Natural killer cell (primary cell): ENCODE measurements around the gene RAB27A. TPM values are rescaled to one million over a fixed set of nuclear protein-coding genes. Genes with fewer than 3 reads are reported as not detected.

Experiments used
- ATAC-seq, 3 donors: fragments of 150-1000 bp in 2 of 3; fragments of 200-7000 bp in 1 of 3; cut with Tn5 transposase; 1 replicate in 1 of 3; 2 replicates in 2 of 3; pipeline ENCODE4 v1.10.0; 2021; ENCODE audit warnings: mild to moderate bottlenecking in 2 of 3, moderate library complexity in 2 of 3
- DNase-seq, 2 donors: peaks; one replicate each; pipeline versions ENCODE4 v3.0.0 to v3.0.0-alpha.2; 2013 to 2021; ENCODE audit warnings: mixed read lengths in 1 of 2
- H3K27ac ChIP-seq: one replicate; pipeline ENCODE4 v1.5.1; 2013; ENCODE audit warnings: mild to moderate bottlenecking, low read length
- H3K27me3 ChIP-seq: one replicate; pipeline ENCODE4 v1.6.1; 2013; ENCODE audit warnings: low read length; ENCODE audit not compliant: control insufficient read depth, insufficient read depth
- H3K36me3 ChIP-seq: one replicate; pipeline ENCODE4 v1.6.1; 2013; ENCODE audit warnings: low read length; ENCODE audit not compliant: control insufficient read depth, insufficient read depth
- H3K4me1 ChIP-seq: one replicate; pipeline ENCODE4 v1.6.1; 2013; ENCODE audit warnings: low read length; ENCODE audit not compliant: control insufficient read depth, insufficient read depth
- H3K4me3 ChIP-seq: one replicate; pipeline ENCODE4 v1.5.1; 2013; ENCODE audit warnings: low read length
- H3K9me3 ChIP-seq: one replicate; pipeline ENCODE4 v1.6.1; 2013; ENCODE audit warnings: low read length; ENCODE audit not compliant: control insufficient read depth, insufficient read depth
- H3K27ac Mint-ChIP-seq, 2 donors: one replicate each; pipeline ENCODE4 v1.8.0; 2022; ENCODE audit warnings: mild to moderate bottlenecking in 2 of 2, mixed read lengths in 2 of 2, moderate library complexity in 1 of 2
- H3K27me3 Mint-ChIP-seq, 2 donors: one replicate each; pipeline ENCODE4 v1.8.0; 2022; ENCODE audit warnings: low read depth in 2 of 2, mixed read lengths in 2 of 2
- H3K36me3 Mint-ChIP-seq: one replicate; pipeline ENCODE4 v1.8.0; 2022; ENCODE audit warnings: mixed read lengths
- H3K4me1 Mint-ChIP-seq, 2 donors: one replicate each; pipeline ENCODE4 v1.8.0; 2022; ENCODE audit warnings: mixed read lengths in 2 of 2
- H3K4me3 Mint-ChIP-seq: one replicate; pipeline ENCODE4 v1.8.0; 2022; ENCODE audit warnings: mild to moderate bottlenecking, moderate library complexity, mixed read lengths
- H3K9me3 Mint-ChIP-seq, 2 donors: one replicate each; pipeline ENCODE4 v1.8.0; 2022; ENCODE audit warnings: mixed read lengths in 2 of 2
- WGBS: methylation state at CpG from one replicate; pipeline ENCODE4 v1.1.7; 2013; ENCODE audit warnings: missing lambda C conversion rate; ENCODE audit not compliant: insufficient coverage; 5-methylcytosine and 5-hydroxymethylcytosine counted together
- intact Hi-C: fragments of 100-400 bp; cut with micrococcal nuclease; formaldehyde crosslinking; loops from one replicate; pipeline ENCODE4 v1.14.2; 2022
- total RNA-seq, 4 donors: library from RNA; stranded (reverse); fragments of 120-200 nt in 1 of 4; gene quantifications; one replicate each; pipeline versions ENCODE4 v1.2.3 to v1.2.4, GENCODE V29; 2013 to 2022
- TF ChIP-seq, protein P1 (sequence below): fragments of 200-600 bp; IDR thresholded peaks from one replicate; pipeline ENCODE4 v1.8.0; 2022; ENCODE audit warnings: antibody characterized with exemption

The RAB27A gene
- total RNA-seq, 3 donors from 2014 or later (not counting 1 experiment from before 2014, with no cell fraction given): 90.0 to 111 (median 98.1) TPM

DNA sequence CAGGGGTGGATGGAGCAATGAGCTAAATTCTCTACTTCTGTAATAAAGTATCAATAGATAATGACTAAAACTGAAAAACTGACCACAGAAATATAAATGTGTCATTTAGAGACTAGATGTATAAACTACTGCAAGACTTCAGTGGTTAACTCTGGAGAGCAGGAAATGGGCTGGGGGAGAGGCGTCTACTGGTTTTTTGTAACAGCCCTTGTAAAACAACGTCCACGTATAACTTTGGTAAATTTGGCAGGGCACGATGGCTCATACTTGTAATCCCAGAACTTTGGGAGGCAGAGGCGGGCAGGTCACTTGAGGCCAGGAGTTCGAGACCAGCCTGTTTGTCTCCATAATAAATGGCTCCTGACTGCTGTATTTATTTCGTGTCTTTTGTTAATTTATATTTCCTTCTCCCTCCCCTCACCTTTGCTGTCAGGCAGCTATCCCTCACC lies 12.5 kb downstream of the RAB27A start:
- Histone ChIP-seq H3K36me3 (no peaks in the 10 kb centered on the region), H3K27me3 (no peaks in the 10 kb centered on the region), H3K27ac (peak overlapping the region; percentile 93), H3K4me1 (peaks cover 63% of the 10 kb centered on the region), H3K4me3 (no peak overlapping the region), H3K9me3 (no peaks in the 10 kb centered on the region)
- intact Hi-C loops: no loop called here
- Mint-ChIP-seq H3K9me3 (no peaks in the 10 kb centered on the region), H3K27ac (peak overlapping the region; percentile 93 to 99), H3K4me3 (peak overlapping the region; percentile 90), H3K4me1 (peaks cover 86 to 87% of the 10 kb centered on the region in 2 donors), H3K27me3 (no peaks in the 10 kb centered on the region), H3K36me3 (no peaks in the 10 kb centered on the region)
- TF ChIP-seq, protein P1, sequence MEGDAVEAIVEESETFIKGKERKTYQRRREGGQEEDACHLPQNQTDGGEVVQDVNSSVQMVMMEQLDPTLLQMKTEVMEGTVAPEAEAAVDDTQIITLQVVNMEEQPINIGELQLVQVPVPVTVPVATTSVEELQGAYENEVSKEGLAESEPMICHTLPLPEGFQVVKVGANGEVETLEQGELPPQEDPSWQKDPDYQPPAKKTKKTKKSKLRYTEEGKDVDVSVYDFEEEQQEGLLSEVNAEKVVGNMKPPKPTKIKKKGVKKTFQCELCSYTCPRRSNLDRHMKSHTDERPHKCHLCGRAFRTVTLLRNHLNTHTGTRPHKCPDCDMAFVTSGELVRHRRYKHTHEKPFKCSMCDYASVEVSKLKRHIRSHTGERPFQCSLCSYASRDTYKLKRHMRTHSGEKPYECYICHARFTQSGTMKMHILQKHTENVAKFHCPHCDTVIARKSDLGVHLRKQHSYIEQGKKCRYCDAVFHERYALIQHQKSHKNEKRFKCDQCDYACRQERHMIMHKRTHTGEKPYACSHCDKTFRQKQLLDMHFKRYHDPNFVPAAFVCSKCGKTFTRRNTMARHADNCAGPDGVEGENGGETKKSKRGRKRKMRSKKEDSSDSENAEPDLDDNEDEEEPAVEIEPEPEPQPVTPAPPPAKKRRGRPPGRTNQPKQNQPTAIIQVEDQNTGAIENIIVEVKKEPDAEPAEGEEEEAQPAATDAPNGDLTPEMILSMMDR: no peak
- ATAC-seq (peak; percentile 57 to 72 (median 69)), DNase-seq (peak; percentile 54 to 73)
- WGBS: 10% methylated on average over 6 of the region's 7 CpGs

DNA sequence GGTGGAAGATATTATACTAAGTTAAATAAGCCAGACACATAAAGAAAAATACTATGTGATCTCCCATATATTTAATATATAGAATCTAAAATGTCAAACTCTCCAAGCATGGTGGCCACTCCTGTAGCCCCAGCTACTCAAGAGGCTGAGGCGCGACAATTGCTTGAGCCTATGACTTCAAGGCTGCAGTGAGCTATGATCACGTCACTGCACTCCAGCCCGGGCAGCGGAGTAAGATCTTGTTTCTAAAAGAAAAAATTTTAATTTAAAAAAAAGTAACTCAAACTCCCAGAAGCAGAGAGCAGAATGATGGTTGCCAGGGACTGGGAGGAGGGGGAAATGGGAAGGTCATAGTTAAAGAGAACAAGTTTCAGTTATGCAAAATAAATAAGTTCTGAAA lies 13.3 kb downstream of the RAB27A start:
- intact Hi-C loops: no loop called here

DNA sequence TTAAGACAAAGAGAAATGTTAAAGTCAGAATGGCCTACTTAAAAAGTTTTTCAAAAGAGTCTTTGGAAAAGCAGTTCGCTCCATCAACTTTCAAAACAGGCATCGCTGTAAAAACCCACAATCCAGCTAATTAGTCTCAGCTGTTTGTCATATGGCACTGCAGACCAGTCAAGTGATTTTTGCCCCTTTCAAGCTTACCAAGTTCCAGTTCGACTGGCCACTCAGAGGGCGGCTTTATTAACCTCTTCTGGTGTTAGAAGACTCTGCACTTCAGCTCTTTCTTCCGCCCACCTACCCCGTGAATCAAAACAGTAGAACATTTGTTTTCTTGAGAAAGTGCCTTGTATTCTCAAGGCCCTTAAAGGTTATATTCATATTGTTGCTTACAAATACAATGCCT lies 19.3 kb downstream of the RAB27A start:
- TF ChIP-seq, protein P1: no peak
- H3K4me1 ChIP-seq: peaks cover 52% of the 10 kb centered on the region

More for the DNA sequence above, 13.3 kb downstream of the RAB27A start:
- Mint-ChIP-seq H3K27me3 (no peaks in the 10 kb centered on the region), H3K4me1 (peaks cover 86% of the 10 kb centered on the region in 2 donors), H3K36me3 (no peaks in the 10 kb centered on the region), H3K4me3 (peak overlapping the region; percentile 90), H3K27ac (peak overlapping the region; percentile 93 to 99), H3K9me3 (no peaks in the 10 kb centered on the region)
- Histone ChIP-seq H3K4me3 (no peak overlapping the region), H3K36me3 (no peaks in the 10 kb centered on the region), H3K9me3 (no peaks in the 10 kb centered on the region), H3K27me3 (no peaks in the 10 kb centered on the region), H3K27ac (peak overlapping the region; percentile 93), H3K4me1 (peaks cover 56% of the 10 kb centered on the region)
- WGBS: 62% methylated on average over 3 of the region's 5 CpGs
- ATAC-seq (no peak), DNase-seq (peak in 1 of 2 donors; percentile 41)
- TF ChIP-seq, protein P1: no peak

DNA sequence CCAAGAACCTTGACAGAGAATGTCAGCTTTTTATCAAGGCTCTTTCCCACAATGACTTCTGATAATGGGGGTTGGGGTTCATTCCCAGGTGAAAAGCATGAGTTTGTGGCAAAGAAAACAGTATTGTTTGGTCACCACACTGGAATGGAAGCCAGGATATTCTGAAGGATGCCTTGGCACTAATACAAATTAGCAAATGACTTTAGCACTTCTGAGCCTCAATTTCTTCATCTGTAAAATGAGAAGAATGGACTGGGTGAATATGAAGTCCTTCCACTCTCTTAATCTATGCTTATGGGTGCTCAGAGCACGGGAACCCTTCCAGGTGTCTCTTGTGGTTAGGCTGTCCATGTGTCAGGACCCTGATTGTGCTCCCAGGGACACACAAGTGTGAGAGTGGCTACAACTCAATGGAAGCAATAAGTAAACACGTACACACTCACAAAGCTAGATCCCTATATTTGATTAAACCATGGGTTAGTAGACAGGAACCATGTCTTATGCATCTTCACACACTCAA lies 21.4 kb downstream of the RAB27A start:
- peak overlapping the region; percentile 76 for H3K4me3 Mint-ChIP-seq
- DNase-seq: no peak
- no peaks in the 10 kb centered on the region for H3K9me3 Mint-ChIP-seq

More for the DNA sequence above, 19.3 kb downstream of the RAB27A start:
- Mint-ChIP-seq H3K9me3 (no peaks in the 10 kb centered on the region), H3K4me3 (no peak overlapping the region), H3K4me1 (peaks cover 87 to 90% of the 10 kb centered on the region in 2 donors), H3K27me3 (no peaks in the 10 kb centered on the region), H3K36me3 (no peaks in the 10 kb centered on the region), H3K27ac (peak overlapping the region; percentile 96 to 98)
- DNase-seq: no peak
- intact Hi-C loops: no loop called here
- 80% methylated on average over 6 of the region's 6 CpGs for WGBS
- Histone ChIP-seq H3K27me3 (no peaks in the 10 kb centered on the region), H3K9me3 (no peaks in the 10 kb centered on the region), H3K36me3 (peaks cover 3% of the 10 kb centered on the region), H3K4me3 (no peak overlapping the region), H3K27ac (no peak overlapping the region)
- ATAC-seq: no peak

More for the DNA sequence above, 21.4 kb downstream of the RAB27A start:
- Mint-ChIP-seq H3K4me1 (peaks cover 79 to 91% of the 10 kb centered on the region in 2 donors), H3K27me3 (no peaks in the 10 kb centered on the region), H3K27ac (peak overlapping the region; percentile 96 to 98), H3K36me3 (peaks cover under 1% of the 10 kb centered on the region)
- ATAC-seq: no peak
- 71% methylated on average over 2 of the region's 2 CpGs for WGBS
- no peaks in the 10 kb centered on the region for H3K27me3 ChIP-seq
- peaks cover 53% of the 10 kb centered on the region for H3K4me1 ChIP-seq
- no peaks in the 10 kb centered on the region for H3K9me3 ChIP-seq
- no peak overlapping the region for H3K4me3 ChIP-seq
- intact Hi-C loops: no loop called here
- TF ChIP-seq, protein P1: no peak
- H3K36me3 ChIP-seq: peaks cover 4% of the 10 kb centered on the region
- peak overlapping the region; percentile 88 for H3K27ac ChIP-seq
